Measurements from ENCODE around the gene IRF2BPL.

GRCh38 chr14:77043984-77044485 lies 15.5 kb upstream of the IRF2BPL start:
- TF ChIP-seq CTCF (IDR thresholded peaks at IDR 0.05), result no peak
- no peak for TF ChIP-seq POLR2A (IDR thresholded peaks at IDR 0.05)

All from body of pancreas (tissue), 4 donors.